OCI-LY7 (cell line): ENCODE measurements around the gene KIAA1328. TPM values are rescaled to one million over a fixed set of nuclear protein-coding genes. Genes with fewer than 3 reads are reported as not detected.

Experiments
- BruUV-seq: library from RNA; stranded (reverse); fragments of 400-500 nt; replicated peaks from 2 replicates; lab custom pipeline; 2021; lab: Mats Ljungman, UMichigan
- CTCF ChIA-PET: fragments of 300-600 bp; sonication (Branson Sonifier 250); formaldehyde crosslinking; loops from one replicate; lab custom pipeline; 2022; ENCODE audit warnings: antibody characterized with exemption; ENCODE audit not compliant: unreplicated experiment; lab: Charles Lee
- POLR2A ChIA-PET: fragments of 300-600 bp; sonication (Branson Sonifier 250); formaldehyde crosslinking; loops from one replicate; lab custom pipeline; 2022; ENCODE audit warnings: antibody characterized with exemption; lab: Charles Lee
- DNase-seq: peaks from one replicate; pipeline ENCODE4 v3.0.0-alpha.2; 2015; ENCODE audit warnings: low spot score
- H2AFZ ChIP-seq: fragments of 200-600 bp; sonication (generic), shearing (Covaris generic); 2 replicates; pipeline ENCODE4 v1.6.1; 2014; ENCODE audit warnings: mild to moderate bottlenecking, antibody characterized with exemption, low read length, moderate library complexity
- H3K27ac ChIP-seq: fragments of 200-600 bp; sonication (generic); 2 replicates; pipeline ENCODE4 v1.5.1; 2014; ENCODE audit warnings: mixed run types, low read depth, mild to moderate bottlenecking, moderate library complexity, low read length, inconsistent platforms; ENCODE audit not compliant: poor library complexity, severe bottlenecking
- H3K36me3 ChIP-seq: fragments of 200-600 bp; sonication (generic); 2 replicates; pipeline ENCODE4 v1.6.1; 2014; ENCODE audit warnings: mild to moderate bottlenecking, antibody characterized with exemption, low read length, moderate library complexity, mixed read lengths; ENCODE audit not compliant: insufficient read depth
- H3K4me1 ChIP-seq: fragments of 200-600 bp; sonication (generic); 2 replicates; pipeline ENCODE4 v1.5.1; 2014; ENCODE audit warnings: mild to moderate bottlenecking, low read length; ENCODE audit not compliant: insufficient read depth, poor library complexity, severe bottlenecking
- H3K4me2 ChIP-seq: fragments of 200-600 bp; sonication (generic); 2 replicates; pipeline ENCODE4 v1.6.1; 2014; ENCODE audit warnings: mild to moderate bottlenecking, low read length
- H3K4me3 ChIP-seq: fragments of 200-600 bp; sonication (generic); 2 replicates; pipeline ENCODE4 v1.5.1; 2014; ENCODE audit warnings: mild to moderate bottlenecking, low read depth, low read length; ENCODE audit not compliant: poor library complexity, severe bottlenecking
- H3K79me2 ChIP-seq: fragments of 200-600 bp; sonication (generic); 2 replicates; pipeline ENCODE4 v1.6.1; 2016; ENCODE audit warnings: low read depth, mild to moderate bottlenecking, low read length, moderate library complexity, mixed read lengths; ENCODE audit not compliant: insufficient read depth
- H3K9me2 ChIP-seq: fragments of 200-600 bp; sonication (generic); 2 replicates; pipeline ENCODE4 v1.6.1; 2016; ENCODE audit warnings: mild to moderate bottlenecking, low read length, mixed read lengths; ENCODE audit not compliant: insufficient read depth
- H3K9me3 ChIP-seq: fragments of 200-600 bp; sonication (generic); 2 replicates; pipeline ENCODE4 v1.6.1; 2014; ENCODE audit warnings: mild to moderate bottlenecking, mixed run types, low read length, mixed read lengths
- H4K20me1 ChIP-seq: fragments of 200-600 bp; sonication (generic); 2 replicates; pipeline ENCODE4 v1.6.1; 2014; ENCODE audit warnings: mild to moderate bottlenecking, antibody characterized with exemption, low read length, moderate library complexity, mixed read lengths; ENCODE audit not compliant: insufficient read depth
- CTCF ChIP-seq: fragments of 200-600 bp; sonication (generic); conservative IDR thresholded peaks from 2 replicates; pipeline ENCODE4 v1.5.1; 2014; ENCODE audit warnings: mild to moderate bottlenecking, antibody characterized with exemption, low read length, moderate library complexity, mixed read lengths
- EZH2phosphoT487 ChIP-seq: fragments of 200-600 bp; sonication (generic); IDR thresholded peaks from 2 replicates; pipeline ENCODE4 v1.6.1; 2018; ENCODE audit warnings: low read depth, borderline replicate concordance, mild to moderate bottlenecking, mixed run types, antibody characterized with exemption, low read length, moderate library complexity, mixed read lengths
- intact Hi-C: fragments of 100-400 bp; cut with micrococcal nuclease; formaldehyde crosslinking; loops from one replicate; pipeline ENCODE4 v1.10.0; 2022; ENCODE audit not compliant: unreplicated experiment
- total RNA-seq, 2 experiments: library from RNA; depleted of rRNA in 1 of 2; stranded (reverse); fragments of >200 nt in 1 of 2; shearing (Covaris generic) in 1 of 2; gene quantifications; 2 replicates each; pipeline ENCODE4 v1.2.3, GENCODE V29; 2014 to 2022

KIAA1328 gene
- total RNA-seq, 2 experiments from 2014 or later, result 3.0 to 5.8 TPM

- ChIA-PET CTCF (no interaction called here), POLR2A (no interaction called here)
- Histone ChIP-seq H3K9me2 (no peaks in the 10 kb centered on the region), H3K79me2 (no peaks in the 10 kb centered on the region), H3K4me3 (no peak overlapping the region), H2AFZ (no peak overlapping the region), H3K9me3 (no peaks in the 10 kb centered on the region), H3K4me2 (no peak overlapping the region), H3K4me1 (no peaks in the 10 kb centered on the region), H4K20me1 (no peaks in the 10 kb centered on the region), H3K36me3 (no peaks in the 10 kb centered on the region), H3K27ac (no peak overlapping the region)
- intact Hi-C loops, result no loop called here
- no TSS peak for BruUV-seq
- DNase-seq, result no peak
- no peak for TF ChIP-seq CTCF
- no peak for TF ChIP-seq EZH2phosphoT487
Observed at GRCh38 chr18:37222354-37222998, 393.5 kb downstream of the KIAA1328 start.

DNA sequence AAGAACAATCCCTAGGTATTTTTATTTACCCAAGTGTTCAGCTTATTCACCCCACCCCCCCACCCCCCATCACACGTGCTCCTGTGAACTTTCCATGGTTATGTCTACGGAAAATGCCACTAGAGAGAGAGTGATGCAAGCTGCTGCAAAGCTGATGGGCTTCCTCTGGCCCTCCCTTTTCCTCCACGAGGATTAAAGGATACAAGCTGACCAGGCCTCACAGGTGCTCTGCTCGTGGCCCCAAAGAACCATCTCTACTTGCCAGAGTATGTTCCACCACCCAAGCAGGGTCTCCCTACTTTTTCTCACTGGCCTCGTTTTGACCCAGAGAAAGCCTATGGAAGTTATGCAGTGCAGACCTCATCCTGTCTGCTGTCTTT, 394.1 kb downstream of the KIAA1328 start:
- H3K9me2 ChIP-seq, result no peaks in the 10 kb centered on the region
- TF ChIP-seq CTCF, result no peak
- no peak for TF ChIP-seq EZH2phosphoT487
- BruUV-seq, result no TSS peak

GRCh38 chr18:37225279-37225678, 396.4 kb downstream of the KIAA1328 start:
- no TSS peak for BruUV-seq
- Histone ChIP-seq H2AFZ (no peak overlapping the region), H3K4me1 (no peaks in the 10 kb centered on the region), H3K9me3 (no peaks in the 10 kb centered on the region), H3K4me3 (no peak overlapping the region), H3K9me2 (no peaks in the 10 kb centered on the region), H3K79me2 (no peaks in the 10 kb centered on the region), H4K20me1 (no peaks in the 10 kb centered on the region), H3K4me2 (no peak overlapping the region), H3K27ac (no peak overlapping the region), H3K36me3 (no peaks in the 10 kb centered on the region)
- no peak for DNase-seq
- CTCF ChIA-PET, result no interaction called here
- POLR2A ChIA-PET, result no interaction called here
- intact Hi-C loops, result no loop called here
- TF ChIP-seq EZH2phosphoT487 (no peak), CTCF (no peak)

More for the DNA sequence above, 394.1 kb downstream of the KIAA1328 start:
- no peaks in the 10 kb centered on the region for H3K4me1 ChIP-seq
- H3K4me3 ChIP-seq, result no peak overlapping the region
- no peaks in the 10 kb centered on the region for H4K20me1 ChIP-seq
- H3K27ac ChIP-seq, result no peak overlapping the region
- H2AFZ ChIP-seq, result no peak overlapping the region
- POLR2A ChIA-PET, result no interaction called here
- H3K9me3 ChIP-seq, result no peaks in the 10 kb centered on the region
- CTCF ChIA-PET, result no interaction called here
- intact Hi-C loops, result no loop called here
- H3K79me2 ChIP-seq, result no peaks in the 10 kb centered on the region
- H3K36me3 ChIP-seq, result no peaks in the 10 kb centered on the region
- no peak overlapping the region for H3K4me2 ChIP-seq
- no peak for DNase-seq
